Neural crest cell (in vitro differentiated cells): Measurements from ENCODE around the gene DMRT3. TPM values are rescaled to one million over a fixed set of nuclear protein-coding genes. Genes with fewer than 3 reads are reported as not detected.

Source experiments
- DNase-seq: peaks from one replicate; pipeline ENCODE4 v3.0.0; 2021; ENCODE audit warnings: low read depth, mixed read lengths, low spot score
- H3K27ac Mint-ChIP-seq: one replicate; pipeline ENCODE4 v1.8.0; 2021; ENCODE audit warnings: mild to moderate bottlenecking, mixed read lengths; ENCODE audit not compliant: unreplicated experiment
- H3K27me3 Mint-ChIP-seq: 2 replicates; pipeline ENCODE4 v1.8.0; 2021; ENCODE audit warnings: low read depth, mild to moderate bottlenecking, mixed read lengths
- H3K36me3 Mint-ChIP-seq: 2 replicates; pipeline ENCODE4 v1.8.0; 2021; ENCODE audit warnings: low read depth, mild to moderate bottlenecking, mixed read lengths
- H3K4me1 Mint-ChIP-seq: 2 replicates; pipeline ENCODE4 v1.8.0; 2021; ENCODE audit warnings: mixed read lengths
- H3K4me3 Mint-ChIP-seq: one replicate; pipeline ENCODE4 v1.8.0; 2021; ENCODE audit warnings: mild to moderate bottlenecking, mixed read lengths
- H3K9me3 Mint-ChIP-seq: 2 replicates; pipeline ENCODE4 v1.8.0; 2021; ENCODE audit warnings: mixed read lengths
- CTCF ChIP-seq: fragments of 200-600 bp; sonication (generic); conservative IDR thresholded peaks from 2 replicates; pipeline ENCODE4 v1.5.0; 2021; ENCODE audit warnings: antibody characterized with exemption, mild to moderate bottlenecking
- total RNA-seq: library from RNA; stranded (reverse); gene quantifications from 2 replicates; pipeline ENCODE4 v1.2.1, GENCODE V29; 2021

The DMRT3 gene
- total RNA-seq, 1 donor from 2014 or later, result not detected

- H3K4me3 Mint-ChIP-seq, result no peak overlapping the region
- DNase-seq, result no peak
- no peak for TF ChIP-seq CTCF
- H3K27ac Mint-ChIP-seq, result no peak overlapping the region
- no peaks in the 10 kb centered on the region for H3K36me3 Mint-ChIP-seq
- no peaks in the 10 kb centered on the region for H3K4me1 Mint-ChIP-seq
- no peaks in the 10 kb centered on the region for H3K9me3 Mint-ChIP-seq
- H3K27me3 Mint-ChIP-seq, result peaks cover 88% of the 10 kb centered on the region
Observed at GRCh38 chr9:1039589-1039988, 63.1 kb downstream of the DMRT3 start.

Other genes with a start within 250 kb of the DMRT3 start
- gene DMRT1, start 135.0 kb upstream of the DMRT3 start, total RNA-seq, result not detected in 2 replicates
- gene DMRT2, start 73.7 kb downstream of the DMRT3 start, total RNA-seq, result 0.49 and 0.55 TPM in 2 replicates